ENCODE measurements around the gene SLCO4A1.
"Not testable (repeated sequence)": the region's sequence is repeated elsewhere in the genome, so short reads cannot be mapped to it uniquely, and the experiment has no call there.

The SLCO4A1 gene

GRCh38 chr20:62679978-62680589 is 37.8 kb downstream of the SLCO4A1 start:
- in situ Hi-C loops (cut with MboI; ENCODE audit: low sequenced_read_pairs, unreplicated experiment) = no loop called here

DNA sequence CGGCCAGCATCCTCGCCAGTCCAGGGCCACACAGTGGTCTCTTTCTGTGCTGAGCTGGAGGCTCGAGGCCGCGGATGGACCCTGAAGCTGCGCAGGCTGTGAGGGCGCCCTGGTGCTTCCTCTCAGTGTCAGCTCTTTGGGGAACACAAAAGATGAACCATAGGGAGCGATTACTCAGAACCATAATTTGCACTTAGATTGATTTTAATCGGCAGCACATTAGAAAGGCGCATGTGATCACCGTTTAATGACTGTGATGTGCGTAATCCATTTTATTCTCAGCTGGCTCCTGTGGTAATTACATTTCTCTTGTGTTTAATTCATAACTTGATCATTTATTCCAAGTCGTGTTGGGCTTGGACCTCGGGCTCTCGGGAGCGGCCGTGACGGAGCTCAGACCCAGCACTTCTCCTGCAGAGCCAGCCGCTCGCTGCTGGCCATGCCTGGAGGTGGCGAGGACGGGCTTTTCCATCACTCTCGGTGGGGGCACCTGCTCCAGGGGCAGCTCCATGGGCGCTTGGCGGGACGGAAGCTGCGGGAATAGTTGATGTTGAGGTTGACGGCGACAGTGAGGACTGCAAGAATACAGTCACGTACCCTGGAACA is 40.7 kb downstream of the SLCO4A1 start:
- in situ Hi-C loops (cut with MboI; ENCODE audit: low sequenced_read_pairs, unreplicated experiment) = no loop called here
- no peak for DNase-seq (ENCODE audit: low spot score)
- no peak for TF ChIP-seq CTCF (IDR thresholded peaks at IDR 0.05; ENCODE audit: borderline replicate concordance, control extremely low read depth, extremely low read depth, insufficient read depth, missing control alignments)

More at GRCh38 chr20:62679978-62680589, 37.8 kb downstream of the SLCO4A1 start:
- TF ChIP-seq CTCF (IDR thresholded peaks at IDR 0.05; ENCODE audit: borderline replicate concordance, control extremely low read depth, extremely low read depth, insufficient read depth, missing control alignments) = no peak
- DNase-seq (ENCODE audit: low spot score) = no peak

GRCh38 chr20:62683660-62684322 is 41.5 kb downstream of the SLCO4A1 start:
- in situ Hi-C loops (cut with MboI; ENCODE audit: low sequenced_read_pairs, unreplicated experiment); DNase-seq (ENCODE audit: low spot score): not testable (repeated sequence)

GRCh38 chr20:62684981-62685380 is 42.7 kb downstream of the SLCO4A1 start:
- in situ Hi-C loops (cut with MboI; ENCODE audit: low sequenced_read_pairs, unreplicated experiment) = no loop called here
- no peak for TF ChIP-seq CTCF (IDR thresholded peaks at IDR 0.05; ENCODE audit: borderline replicate concordance, control extremely low read depth, extremely low read depth, insufficient read depth, missing control alignments)
- DNase-seq (ENCODE audit: low spot score) = no peak

GRCh38 chr20:62685781-62686555 is 43.7 kb downstream of the SLCO4A1 start:
- DNase-seq (ENCODE audit: low spot score) = no peak
- in situ Hi-C loops (cut with MboI; ENCODE audit: low sequenced_read_pairs, unreplicated experiment) = no loop called here
- TF ChIP-seq CTCF (IDR thresholded peaks at IDR 0.05; ENCODE audit: borderline replicate concordance, control extremely low read depth, extremely low read depth, insufficient read depth, missing control alignments) = no peak

GRCh38 chr20:62686869-62687830 is 44.8 kb downstream of the SLCO4A1 start:
- no peak for TF ChIP-seq CTCF (IDR thresholded peaks at IDR 0.05; ENCODE audit: borderline replicate concordance, control extremely low read depth, extremely low read depth, insufficient read depth, missing control alignments)
- no peak for DNase-seq (ENCODE audit: low spot score)
- in situ Hi-C loops (cut with MboI; ENCODE audit: low sequenced_read_pairs, unreplicated experiment) = no loop called here

Measured in GM13976 (cell line).